Transverse colon (tissue), 3 donors: ENCODE measurements around the gene ERCC5.

Experiments
- CTCF ChIP-seq, 5 experiments: fragments of 200-600 bp in 3 of 5; fragments of 450-650 bp in 2 of 5; sonication (generic) in 3 of 5; IDR thresholded peaks; 1 replicate in 2 of 5; 2 replicates in 3 of 5; pipeline ENCODE4 v1.5.1; 2016 to 2017; ENCODE audit warnings: antibody characterized with exemption in 5 of 5, inconsistent platforms in 3 of 5, mild to moderate bottlenecking in 2 of 5, moderate library complexity in 1 of 5
- EP300 ChIP-seq: sonication (generic); formaldehyde crosslinking; IDR thresholded peaks from one replicate; pipeline ENCODE4 v1.6.1; 2017; ENCODE audit warnings: antibody characterized with exemption, low read depth
- POLR2A ChIP-seq: fragments of 450-650 bp; IDR thresholded peaks from one replicate; pipeline ENCODE4 v1.6.1; 2016; ENCODE audit warnings: antibody characterized with exemption, mild to moderate bottlenecking, moderate library complexity

- no peak for TF ChIP-seq CTCF (IDR thresholded peaks at IDR 0.05)
- no peak for TF ChIP-seq EP300
- TF ChIP-seq POLR2A = no peak
Observed at GRCh38 chr13:102922184-102922583, 76.4 kb downstream of the ERCC5 start.
